OCI-LY3 (cell line): Measurements from ENCODE around the gene MGAT4B.
"Not testable (repeated sequence)": the region's sequence is repeated elsewhere in the genome, so short reads cannot be mapped to it uniquely, and the experiment has no call there.

Experiments
- H2AFZ ChIP-seq: fragments of 200-600, 300-600 bp; shearing (Covaris generic); 2 replicates; pipeline ENCODE4 v1.6.0; 2014; ENCODE audit warnings: antibody characterized with exemption, low read depth, low read length
- H3K27ac ChIP-seq: fragments of 200-600, 300-600 bp; sonication (generic); 2 replicates; pipeline ENCODE4 v1.5.1; 2014; ENCODE audit warnings: mild to moderate bottlenecking, low read length, moderate library complexity, mixed read lengths
- H3K27me3 ChIP-seq: fragments of 200-600, 300-600 bp; sonication (generic); 2 replicates; pipeline ENCODE4 v1.6.1; 2014; ENCODE audit warnings: low read depth, low read length, mixed read lengths
- H3K36me3 ChIP-seq: fragments of 200-600, 300-600 bp; sonication (generic); replicated peaks from 2 replicates; pipeline ENCODE3; 2014; ENCODE audit warnings: low read depth, low read length, mixed read lengths
- H3K4me1 ChIP-seq: fragments of 300-600, 200-600 bp; sonication (generic); 2 replicates; pipeline ENCODE4 v1.6.1; 2014; ENCODE audit warnings: low read length, mixed read lengths
- H3K4me2 ChIP-seq: fragments of 200-600, 300-600 bp; sonication (generic); 2 replicates; pipeline ENCODE4 v1.6.1; 2014; ENCODE audit warnings: low read length, mixed read lengths
- H3K4me3 ChIP-seq: fragments of 300-600, 200-600 bp; sonication (generic); 2 replicates; pipeline ENCODE4 v1.5.1; 2014; ENCODE audit warnings: antibody characterized with exemption, mild to moderate bottlenecking, low read length, moderate library complexity
- H3K79me2 ChIP-seq: fragments of 300-600, 200-600 bp; shearing (Covaris generic); 2 replicates; pipeline ENCODE4 v1.6.1; 2014; ENCODE audit warnings: mild to moderate bottlenecking, low read length, mixed read lengths
- H3K9ac ChIP-seq: fragments of 300-600, 200-600 bp; shearing (Covaris generic); 2 replicates; pipeline ENCODE4 v1.6.0; 2014; ENCODE audit warnings: mild to moderate bottlenecking, low read length, moderate library complexity
- H3K9me3 ChIP-seq: fragments of 200-600, 300-600 bp; shearing (Covaris generic); 2 replicates; pipeline ENCODE4 v1.6.1; 2014; ENCODE audit warnings: low read length, mixed read lengths; ENCODE audit not compliant: insufficient read depth
- H4K20me1 ChIP-seq: fragments of 200-600, 300-600 bp; sonication (generic); 2 replicates; pipeline ENCODE4 v1.6.1; 2016; ENCODE audit warnings: low read length, mixed read lengths; ENCODE audit not compliant: insufficient read depth
- EZH2phosphoT487 ChIP-seq: fragments of 200-600 bp; shearing (Covaris generic); IDR thresholded peaks from 2 replicates; pipeline ENCODE4 v1.6.1; 2018; ENCODE audit warnings: antibody characterized with exemption, mixed run types, low read depth
- TF ChIP-seq, protein P1 (sequence below): fragments of 200-600, 300-600 bp; sonication (generic); IDR thresholded peaks from 2 replicates; pipeline ENCODE4 v1.5.1; 2014; ENCODE audit warnings: antibody characterized with exemption, low read length, low read depth

MGAT4B gene

GRCh38 chr5:179792612-179793467, 13.8 kb downstream of the MGAT4B start:
- Histone ChIP-seq H4K20me1 (no peaks in the 10 kb centered on the region), H2AFZ (no peak overlapping the region), H3K4me1 (peaks cover 14% of the 10 kb centered on the region), H3K36me3 (peaks cover 2% of the 10 kb centered on the region), H3K9ac (no peak overlapping the region), H3K27ac (no peak overlapping the region), H3K9me3 (no peaks in the 10 kb centered on the region), H3K4me3 (no peak overlapping the region), H3K4me2 (no peak overlapping the region), H3K27me3 (no peaks in the 10 kb centered on the region), H3K79me2 (no peaks in the 10 kb centered on the region)
- TF ChIP-seq, protein P1, sequence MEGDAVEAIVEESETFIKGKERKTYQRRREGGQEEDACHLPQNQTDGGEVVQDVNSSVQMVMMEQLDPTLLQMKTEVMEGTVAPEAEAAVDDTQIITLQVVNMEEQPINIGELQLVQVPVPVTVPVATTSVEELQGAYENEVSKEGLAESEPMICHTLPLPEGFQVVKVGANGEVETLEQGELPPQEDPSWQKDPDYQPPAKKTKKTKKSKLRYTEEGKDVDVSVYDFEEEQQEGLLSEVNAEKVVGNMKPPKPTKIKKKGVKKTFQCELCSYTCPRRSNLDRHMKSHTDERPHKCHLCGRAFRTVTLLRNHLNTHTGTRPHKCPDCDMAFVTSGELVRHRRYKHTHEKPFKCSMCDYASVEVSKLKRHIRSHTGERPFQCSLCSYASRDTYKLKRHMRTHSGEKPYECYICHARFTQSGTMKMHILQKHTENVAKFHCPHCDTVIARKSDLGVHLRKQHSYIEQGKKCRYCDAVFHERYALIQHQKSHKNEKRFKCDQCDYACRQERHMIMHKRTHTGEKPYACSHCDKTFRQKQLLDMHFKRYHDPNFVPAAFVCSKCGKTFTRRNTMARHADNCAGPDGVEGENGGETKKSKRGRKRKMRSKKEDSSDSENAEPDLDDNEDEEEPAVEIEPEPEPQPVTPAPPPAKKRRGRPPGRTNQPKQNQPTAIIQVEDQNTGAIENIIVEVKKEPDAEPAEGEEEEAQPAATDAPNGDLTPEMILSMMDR = no peak
- TF ChIP-seq EZH2phosphoT487 = no peak

DNA sequence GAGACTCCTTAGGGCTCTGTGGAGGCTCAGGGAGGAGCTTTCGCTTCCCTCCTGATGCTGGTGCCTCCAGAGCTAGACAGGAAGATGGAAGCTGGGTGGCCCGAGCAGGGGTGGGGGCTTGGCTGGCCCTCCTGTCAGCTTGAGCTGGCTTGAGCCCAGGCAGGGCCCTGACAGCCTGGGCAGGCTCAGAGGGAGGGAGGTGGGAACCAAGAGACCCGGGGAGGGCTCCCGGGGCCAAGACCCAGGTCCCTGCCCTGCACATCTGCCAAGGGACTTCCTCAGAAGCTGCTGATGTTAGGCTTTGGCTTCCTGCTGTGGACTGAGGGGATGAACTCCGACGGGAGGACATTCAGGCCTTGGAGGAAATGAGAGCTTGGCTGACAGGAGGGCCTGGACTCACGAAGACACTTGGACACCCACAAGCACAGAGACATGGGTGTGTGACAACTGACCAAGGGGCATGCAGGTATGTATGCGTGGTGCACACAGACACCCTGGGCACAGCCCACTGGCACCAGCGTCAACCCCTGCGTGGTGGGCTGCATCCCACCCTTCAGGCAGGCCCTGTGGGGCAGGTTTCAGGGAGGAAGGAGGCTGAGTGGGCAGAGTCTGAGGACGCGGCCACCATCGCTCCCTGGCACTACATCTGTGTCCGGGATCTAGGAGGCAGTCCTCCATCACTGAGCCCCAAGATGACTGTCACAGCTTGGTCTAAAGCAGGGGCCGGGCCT, 14.6 kb downstream of the MGAT4B start:
- no peaks in the 10 kb centered on the region for H3K36me3 ChIP-seq
- H3K9ac ChIP-seq = no peak overlapping the region
- TF ChIP-seq EZH2phosphoT487 = no peak
- TF ChIP-seq, protein P1 = no peak
- no peaks in the 10 kb centered on the region for H3K27me3 ChIP-seq
- no peak overlapping the region for H3K27ac ChIP-seq
- H4K20me1 ChIP-seq = no peaks in the 10 kb centered on the region
- no peaks in the 10 kb centered on the region for H3K79me2 ChIP-seq
- H2AFZ ChIP-seq = no peak overlapping the region
- H3K4me2 ChIP-seq = no peak overlapping the region
- peaks cover 14% of the 10 kb centered on the region for H3K4me1 ChIP-seq
- H3K9me3 ChIP-seq = no peaks in the 10 kb centered on the region
- no peak overlapping the region for H3K4me3 ChIP-seq

GRCh38 chr5:179789278-179789677, 17.4 kb downstream of the MGAT4B start:
- not testable (repeated sequence) for H3K4me1 ChIP-seq, H4K20me1 ChIP-seq, H2AFZ ChIP-seq, H3K4me3 ChIP-seq, H3K27ac ChIP-seq, H3K36me3 ChIP-seq, H3K9ac ChIP-seq, H3K9me3 ChIP-seq, H3K4me2 ChIP-seq, H3K79me2 ChIP-seq, H3K27me3 ChIP-seq

DNA sequence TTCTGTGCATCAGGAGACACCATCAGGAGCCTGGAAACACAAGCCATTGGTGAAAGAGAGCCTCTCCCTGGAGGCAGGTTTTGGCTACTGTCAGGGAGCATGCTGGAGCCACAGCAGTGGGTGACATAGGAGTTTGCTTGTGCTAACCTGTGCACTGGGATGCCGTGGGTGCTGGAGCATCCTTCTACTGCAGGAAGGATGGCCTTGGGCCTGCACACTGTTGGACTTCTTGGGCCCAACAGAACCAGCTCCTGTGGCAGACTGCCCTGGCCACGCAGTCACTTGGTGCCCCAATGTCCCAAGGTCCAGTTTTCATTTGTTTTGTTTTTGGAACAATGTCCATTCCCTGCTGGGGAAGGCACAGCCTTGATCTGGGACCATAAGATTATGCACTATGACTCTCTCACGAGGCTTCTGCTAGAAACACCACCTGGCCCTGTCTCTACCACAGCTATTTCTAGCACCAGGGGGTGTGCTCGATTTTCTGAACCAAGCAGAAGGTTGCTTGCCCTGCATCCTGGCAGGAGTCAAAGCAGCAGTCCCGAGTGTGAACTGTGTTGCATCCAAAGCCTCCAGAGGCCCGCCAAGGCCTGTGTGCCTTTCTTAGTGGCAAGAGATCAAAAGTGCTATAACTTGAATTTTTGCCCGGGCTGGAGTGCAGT, 18.3 kb downstream of the MGAT4B start:
- Histone ChIP-seq H3K9me3 (no peaks in the 10 kb centered on the region), H2AFZ (no peak overlapping the region), H3K36me3 (no peaks in the 10 kb centered on the region), H3K4me1 (no peaks in the 10 kb centered on the region), H3K4me3 (no peak overlapping the region), H4K20me1 (no peaks in the 10 kb centered on the region), H3K9ac (no peak overlapping the region), H3K27ac (no peak overlapping the region), H3K79me2 (no peaks in the 10 kb centered on the region), H3K27me3 (no peaks in the 10 kb centered on the region), H3K4me2 (no peak overlapping the region)
- TF ChIP-seq, protein P1 = no peak
- no peak for TF ChIP-seq EZH2phosphoT487
